Measurements from ENCODE around the gene ZNF614. TPM values are rescaled to one million over a fixed set of nuclear protein-coding genes. Genes with fewer than 3 reads are reported as not detected.
"Not testable (repeated sequence)": the region's sequence is repeated elsewhere in the genome, so short reads cannot be mapped to it uniquely, and the experiment has no call there.

ZNF614 gene
- total RNA-seq, 2 experiments from 2014 or later: 8.9 to 11.2 TPM

GRCh38 chr19:51976852-51977251, 51.3 kb downstream of the ZNF614 start:
- no peak for DNase-seq (ENCODE audit: low spot score)
- H3K9me2 ChIP-seq (ENCODE audit: insufficient read depth, low read length): no peaks in the 10 kb centered on the region
- H3K79me2 ChIP-seq (ENCODE audit: insufficient read depth, low read depth, low read length): no peaks in the 10 kb centered on the region
- peaks cover 17% of the 10 kb centered on the region; the same call in 1 of the 2 replicates for H3K9me3 ChIP-seq (ENCODE audit: low read length)
- CTCF ChIA-PET (ENCODE audit: unreplicated experiment): no interaction called here
- H3K4me1 ChIP-seq (ENCODE audit: insufficient read depth, low read length, poor library complexity, severe bottlenecking): no peaks in the 10 kb centered on the region
- H2AFZ ChIP-seq (ENCODE audit: low read length): no peak overlapping the region
- BruUV-seq (replicated peaks): no TSS peak
- no peak overlapping the region for H3K4me2 ChIP-seq (ENCODE audit: low read length)
- no peak overlapping the region for H3K4me3 ChIP-seq (ENCODE audit: low read depth, low read length, poor library complexity, severe bottlenecking)
- TF ChIP-seq EZH2phosphoT487 (IDR thresholded peaks at IDR 0.05; ENCODE audit: borderline replicate concordance, low read depth, low read length) (no peak), CTCF (conservative IDR thresholded peaks at IDR 0.05; ENCODE audit: low read length) (no peak)
- H3K27ac ChIP-seq (ENCODE audit: low read depth, low read length, poor library complexity, severe bottlenecking): no peak overlapping the region
- intact Hi-C loops (cut with micrococcal nuclease; ENCODE audit: unreplicated experiment): no loop called here
- H4K20me1 ChIP-seq (ENCODE audit: insufficient read depth, low read length): no peaks in the 10 kb centered on the region
- peaks cover 31% of the 10 kb centered on the region for H3K36me3 ChIP-seq (ENCODE audit: insufficient read depth, low read length)
- POLR2A ChIA-PET: no interaction called here

- H4K20me1 ChIP-seq (ENCODE audit: insufficient read depth, low read length); H2AFZ ChIP-seq (ENCODE audit: low read length); DNase-seq (ENCODE audit: low spot score); H3K27ac ChIP-seq (ENCODE audit: low read depth, low read length, poor library complexity, severe bottlenecking); H3K79me2 ChIP-seq (ENCODE audit: insufficient read depth, low read depth, low read length); H3K9me2 ChIP-seq (ENCODE audit: insufficient read depth, low read length); POLR2A ChIA-PET; H3K4me2 ChIP-seq (ENCODE audit: low read length); BruUV-seq (replicated peaks); CTCF ChIA-PET (ENCODE audit: unreplicated experiment); H3K4me1 ChIP-seq (ENCODE audit: insufficient read depth, low read length, poor library complexity, severe bottlenecking); intact Hi-C loops (cut with micrococcal nuclease; ENCODE audit: unreplicated experiment); H3K4me3 ChIP-seq (ENCODE audit: low read depth, low read length, poor library complexity, severe bottlenecking): not testable (repeated sequence)
- Histone ChIP-seq H3K9me3 (ENCODE audit: low read length) (peaks cover 22% of the 10 kb centered on the region; the same call in 1 of the 2 replicates), H3K36me3 (ENCODE audit: insufficient read depth, low read length) (peaks cover 42% of the 10 kb centered on the region)
Observed at GRCh38 chr19:51975787-51976186, 52.4 kb downstream of the ZNF614 start.

- ChIA-PET CTCF (ENCODE audit: unreplicated experiment) (no interaction called here), POLR2A (no interaction called here)
- Histone ChIP-seq H3K4me2 (ENCODE audit: low read length) (no peak overlapping the region), H3K9me3 (ENCODE audit: low read length) (peaks cover 23% of the 10 kb centered on the region), H3K4me1 (ENCODE audit: insufficient read depth, low read length, poor library complexity, severe bottlenecking) (no peaks in the 10 kb centered on the region), H3K4me3 (ENCODE audit: low read depth, low read length, poor library complexity, severe bottlenecking) (no peak overlapping the region), H3K27ac (ENCODE audit: low read depth, low read length, poor library complexity, severe bottlenecking) (no peak overlapping the region), H2AFZ (ENCODE audit: low read length) (no peak overlapping the region), H3K36me3 (ENCODE audit: insufficient read depth, low read length) (peaks cover 76% of the 10 kb centered on the region), H4K20me1 (ENCODE audit: insufficient read depth, low read length) (no peaks in the 10 kb centered on the region), H3K79me2 (ENCODE audit: insufficient read depth, low read depth, low read length) (no peaks in the 10 kb centered on the region), H3K9me2 (ENCODE audit: insufficient read depth, low read length) (no peaks in the 10 kb centered on the region)
- intact Hi-C loops (cut with micrococcal nuclease; ENCODE audit: unreplicated experiment): no loop called here
- TF ChIP-seq EZH2phosphoT487 (IDR thresholded peaks at IDR 0.05; ENCODE audit: borderline replicate concordance, low read depth, low read length) (no peak), CTCF (conservative IDR thresholded peaks at IDR 0.05; ENCODE audit: low read length) (no peak)
- BruUV-seq (replicated peaks): no TSS peak
- peak; percentile 55 for DNase-seq (ENCODE audit: low spot score)
Observed at GRCh38 chr19:51971624-51972023, 56.6 kb downstream of the ZNF614 start.
